DND-41 (cell line): ENCODE data around the gene TACO1.

Experiments
- ATAC-seq: fragments of 200-7000 bp; cut with Tn5 transposase; 3 replicates; pipeline ENCODE4 v1.9.1; 2021; ENCODE audit warnings: low read depth; ENCODE audit not compliant: insufficient read depth
- DNase-seq: peaks from one replicate; pipeline ENCODE4 v3.0.0-alpha.2; 2020
- H2AFZ ChIP-seq: 2 replicates; pipeline ENCODE4 v1.6.0; 2012; ENCODE audit warnings: low read depth, low read length
- H3K27ac ChIP-seq: 2 replicates; pipeline ENCODE4 v1.5.1; 2012; ENCODE audit warnings: low read length, inconsistent platforms
- H3K27me3 ChIP-seq: fragments of 200-600 bp; sonication (generic); 2 replicates; pipeline ENCODE4 v1.6.0; 2012; ENCODE audit warnings: low read length, mild to moderate bottlenecking, inconsistent platforms; ENCODE audit not compliant: insufficient read depth, poor library complexity
- H3K36me3 ChIP-seq: 2 replicates; pipeline ENCODE4 v1.5.1; 2012; ENCODE audit warnings: low read length, inconsistent platforms; ENCODE audit not compliant: insufficient read depth
- H3K4me1 ChIP-seq: 2 replicates; pipeline ENCODE4 v1.5.1; 2012; ENCODE audit warnings: mild to moderate bottlenecking, low read length; ENCODE audit not compliant: insufficient read depth
- H3K4me2 ChIP-seq: 2 replicates; pipeline ENCODE4 v1.6.0; 2012; ENCODE audit warnings: mild to moderate bottlenecking, moderate library complexity, low read length, inconsistent platforms; ENCODE audit not compliant: insufficient read depth
- H3K4me3 ChIP-seq, 2 experiments: fragments of 200-600 bp in 1 of 2; shearing (Covaris generic) in 1 of 2; 2 replicates each; pipeline ENCODE4 v1.5.1; 2012 to 2016; ENCODE audit warnings: inconsistent platforms in 2 of 2, low read length in 2 of 2, mild to moderate bottlenecking in 2 of 2, low read depth in 1 of 2, moderate library complexity in 1 of 2
- H3K79me2 ChIP-seq: 2 replicates; pipeline ENCODE4 v1.6.0; 2012; ENCODE audit warnings: low read length, inconsistent platforms; ENCODE audit not compliant: insufficient read depth
- H3K9ac ChIP-seq: 2 replicates; pipeline ENCODE4 v1.6.0; 2012; ENCODE audit warnings: low read depth, mild to moderate bottlenecking, inconsistent platforms, low read length, moderate library complexity
- H3K9me3 ChIP-seq: 2 replicates; pipeline ENCODE4 v1.5.1; 2012; ENCODE audit warnings: low read length, moderate library complexity, mild to moderate bottlenecking, inconsistent platforms; ENCODE audit not compliant: insufficient read depth, severe bottlenecking
- H4K20me1 ChIP-seq: 2 replicates; pipeline ENCODE4 v1.6.0; 2012; ENCODE audit warnings: low read length; ENCODE audit not compliant: insufficient read depth
- EZH2 ChIP-seq: IDR thresholded peaks from 3 replicates; pipeline ENCODE4 v1.6.1; 2012; ENCODE audit warnings: borderline replicate concordance, low read depth, mild to moderate bottlenecking, moderate library complexity, low read length, inconsistent platforms; ENCODE audit not compliant: severe bottlenecking
- TF ChIP-seq, protein P1 (sequence below): IDR thresholded peaks from 2 replicates; pipeline ENCODE4 v1.5.1; 2012; ENCODE audit warnings: borderline replicate concordance, low read length, moderate library complexity, mild to moderate bottlenecking; ENCODE audit not compliant: poor library complexity, severe bottlenecking; ENCODE audit errors: extremely low read depth

TACO1 gene

DNA sequence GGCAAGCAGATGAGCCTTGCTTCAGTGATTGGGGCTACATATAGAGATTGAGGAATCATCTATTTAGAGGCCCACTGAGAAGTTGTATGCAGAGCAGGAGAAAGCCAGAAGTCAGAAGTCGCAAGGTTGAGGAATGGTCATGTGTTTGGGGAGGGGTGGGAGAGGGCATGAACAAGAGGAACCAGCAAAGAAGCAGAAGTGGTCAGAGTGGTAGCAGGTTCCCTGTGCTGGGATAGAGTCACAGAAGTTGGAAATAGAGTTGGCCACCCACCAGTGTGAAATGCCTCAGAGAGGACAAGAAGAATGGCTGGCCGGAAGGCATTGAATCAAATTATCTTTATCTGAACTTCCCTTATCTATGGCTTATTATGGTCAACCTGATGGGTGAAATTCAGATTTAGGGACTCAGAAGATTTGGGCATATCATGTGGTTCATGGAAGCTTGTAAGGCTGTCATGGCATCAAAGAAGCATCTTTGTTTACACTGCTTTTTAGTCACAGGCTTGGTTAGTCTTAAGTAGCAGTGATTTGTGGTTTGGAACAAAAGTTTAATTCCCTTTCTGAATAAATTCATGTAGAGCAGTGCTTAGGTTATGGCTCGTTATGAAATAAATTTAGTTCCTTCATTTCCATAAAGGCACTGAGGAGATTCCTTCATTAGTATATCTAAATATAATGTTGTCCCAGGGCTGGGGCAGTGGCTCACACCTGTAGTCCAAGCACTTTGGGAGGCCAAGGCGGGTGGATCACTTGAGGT, 41.2 kb downstream of the TACO1 start:
- ATAC-seq (no peak), DNase-seq (no peak)
- H3K27me3 ChIP-seq: no peaks in the 10 kb centered on the region
- H3K4me3 ChIP-seq: no peak overlapping the region
- H4K20me1 ChIP-seq: 0 out of 2 replicates have a peak, but pooled peaks cover 3% of the 10 kb centered on the region
- H3K4me2 ChIP-seq: no peak overlapping the region
- H3K36me3 ChIP-seq: peaks cover 61% of the 10 kb centered on the region
- no peaks in the 10 kb centered on the region for H3K4me1 ChIP-seq
- no peaks in the 10 kb centered on the region; the same call in 1 of the 2 replicates for H3K79me2 ChIP-seq
- H3K27ac ChIP-seq: no peak overlapping the region
- no peak for TF ChIP-seq EZH2
- TF ChIP-seq, protein P1, sequence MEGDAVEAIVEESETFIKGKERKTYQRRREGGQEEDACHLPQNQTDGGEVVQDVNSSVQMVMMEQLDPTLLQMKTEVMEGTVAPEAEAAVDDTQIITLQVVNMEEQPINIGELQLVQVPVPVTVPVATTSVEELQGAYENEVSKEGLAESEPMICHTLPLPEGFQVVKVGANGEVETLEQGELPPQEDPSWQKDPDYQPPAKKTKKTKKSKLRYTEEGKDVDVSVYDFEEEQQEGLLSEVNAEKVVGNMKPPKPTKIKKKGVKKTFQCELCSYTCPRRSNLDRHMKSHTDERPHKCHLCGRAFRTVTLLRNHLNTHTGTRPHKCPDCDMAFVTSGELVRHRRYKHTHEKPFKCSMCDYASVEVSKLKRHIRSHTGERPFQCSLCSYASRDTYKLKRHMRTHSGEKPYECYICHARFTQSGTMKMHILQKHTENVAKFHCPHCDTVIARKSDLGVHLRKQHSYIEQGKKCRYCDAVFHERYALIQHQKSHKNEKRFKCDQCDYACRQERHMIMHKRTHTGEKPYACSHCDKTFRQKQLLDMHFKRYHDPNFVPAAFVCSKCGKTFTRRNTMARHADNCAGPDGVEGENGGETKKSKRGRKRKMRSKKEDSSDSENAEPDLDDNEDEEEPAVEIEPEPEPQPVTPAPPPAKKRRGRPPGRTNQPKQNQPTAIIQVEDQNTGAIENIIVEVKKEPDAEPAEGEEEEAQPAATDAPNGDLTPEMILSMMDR: no peak
- H3K9me3 ChIP-seq: no peaks in the 10 kb centered on the region
- H2AFZ ChIP-seq: no peak overlapping the region
- H3K9ac ChIP-seq: no peak overlapping the region

DNA sequence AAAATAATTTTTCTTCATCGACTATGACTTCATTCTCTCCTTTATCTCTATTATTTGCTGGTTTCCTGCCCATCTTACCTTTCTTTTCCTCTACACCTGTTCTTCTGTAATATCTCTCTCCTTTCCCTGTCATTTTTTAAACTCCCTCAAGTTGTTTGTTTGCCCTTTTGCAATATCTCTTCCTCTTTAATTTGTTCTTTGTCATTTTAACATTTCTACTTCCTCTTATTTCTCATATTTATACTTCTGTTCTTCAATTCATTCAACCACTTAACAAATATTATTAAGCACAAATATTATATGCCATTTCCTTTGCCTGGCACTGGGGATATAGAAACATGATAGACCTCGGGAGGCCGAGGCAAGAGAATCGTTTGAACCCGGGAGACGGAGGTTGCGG, 44.2 kb downstream of the TACO1 start:
- 0 out of 2 replicates have a peak, but pooled peaks cover 3% of the 10 kb centered on the region for H4K20me1 ChIP-seq
- peaks cover 62% of the 10 kb centered on the region for H3K36me3 ChIP-seq
- no peak for DNase-seq
- H2AFZ ChIP-seq: no peak overlapping the region
- no peak overlapping the region for H3K4me2 ChIP-seq
- no peaks in the 10 kb centered on the region for H3K4me1 ChIP-seq
- H3K27me3 ChIP-seq: no peaks in the 10 kb centered on the region
- TF ChIP-seq EZH2: no peak
- TF ChIP-seq, protein P1: no peak
- H3K79me2 ChIP-seq: no peaks in the 10 kb centered on the region; the same call in 1 of the 2 replicates
- H3K4me3 ChIP-seq: no peak overlapping the region
- no peak overlapping the region for H3K27ac ChIP-seq
- H3K9ac ChIP-seq: no peak overlapping the region
- H3K9me3 ChIP-seq: no peaks in the 10 kb centered on the region
- ATAC-seq: no peak

- no peak overlapping the region for H2AFZ ChIP-seq
- peaks cover 61% of the 10 kb centered on the region for H3K36me3 ChIP-seq
- no peaks in the 10 kb centered on the region for H3K9me3 ChIP-seq
- H3K79me2 ChIP-seq: no peaks in the 10 kb centered on the region; the same call in 1 of the 2 replicates
- H3K9ac ChIP-seq: no peak overlapping the region
- H3K27ac ChIP-seq: no peak overlapping the region
- H3K27me3 ChIP-seq: no peaks in the 10 kb centered on the region
- no peak overlapping the region for H3K4me3 ChIP-seq
- ATAC-seq: no peak
- H3K4me1 ChIP-seq: no peaks in the 10 kb centered on the region
- no peak for TF ChIP-seq EZH2
- TF ChIP-seq, protein P1: no peak
- H3K4me2 ChIP-seq: no peak overlapping the region
- DNase-seq: no peak
- H4K20me1 ChIP-seq: no peaks in the 10 kb centered on the region
Observed at GRCh38 chr17:63645775-63646487, 45.2 kb downstream of the TACO1 start.
